Brain pericyte (primary cell): Measurements from ENCODE around the gene CD46.

Source experiments
- DNase-seq: peaks from one replicate; pipeline ENCODE4 v3.0.0-alpha.2; 2012; ENCODE audit warnings: low read depth, low spot score

Gene CD46

DNA sequence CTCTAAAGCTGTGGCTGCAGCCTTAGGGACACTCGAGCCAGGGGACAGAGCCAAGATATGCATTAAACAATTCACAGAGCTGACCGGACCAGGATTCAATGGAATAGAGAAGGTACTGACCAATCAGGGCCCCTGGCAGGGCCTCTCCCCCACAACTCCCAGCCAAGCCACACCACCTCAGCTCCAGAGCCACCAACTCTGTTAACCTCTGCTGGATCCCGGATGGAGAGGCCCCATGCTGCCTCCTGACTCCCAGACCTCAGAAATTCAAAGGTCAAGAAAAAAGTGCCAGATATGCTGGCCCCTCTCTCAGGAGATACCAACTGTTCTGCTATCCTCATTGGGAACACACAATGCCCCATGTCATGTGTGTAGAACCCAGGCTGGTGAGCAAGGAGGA is 62.1 kb downstream of the CD46 start:
- no peak for DNase-seq

DNA sequence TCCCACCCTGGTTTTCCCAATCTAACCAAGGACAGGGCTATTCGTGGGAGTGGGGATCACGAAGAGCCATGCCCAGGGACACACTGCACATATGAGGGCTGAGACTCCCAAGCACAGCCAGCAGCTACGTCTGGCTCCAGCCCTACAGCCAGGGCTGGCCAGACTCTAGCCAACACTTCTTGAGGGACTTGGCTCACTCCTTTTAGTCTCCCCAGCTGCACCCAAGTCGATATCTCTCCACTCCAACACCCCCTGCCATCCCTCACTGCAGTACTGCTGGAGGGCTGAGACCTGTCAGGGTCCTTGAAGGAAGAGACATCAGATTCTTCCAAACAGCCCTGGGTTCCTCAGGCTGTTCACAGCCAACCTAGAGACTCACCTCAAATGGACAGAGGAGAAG is 62.6 kb downstream of the CD46 start:
- DNase-seq = no peak

DNA sequence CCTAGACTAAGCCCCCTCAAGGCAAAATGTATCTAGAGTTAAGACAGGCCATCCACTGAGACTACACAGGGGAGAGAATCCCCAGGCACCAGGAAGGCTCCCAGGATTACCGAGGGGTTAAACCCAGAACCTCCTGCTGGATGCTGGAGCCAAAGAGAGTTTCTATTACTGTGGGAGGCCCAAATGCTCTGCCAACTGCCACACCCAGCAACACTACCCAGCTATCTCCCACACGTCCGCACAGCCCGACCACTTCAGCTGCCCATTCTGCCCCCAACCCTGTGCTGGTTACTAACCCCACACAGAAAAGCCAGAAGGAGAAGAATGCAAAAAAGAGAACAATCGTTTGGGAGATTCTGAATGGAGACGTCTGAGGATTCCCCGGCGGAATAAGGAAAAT is 63.6 kb downstream of the CD46 start:
- DNase-seq = no peak

DNA sequence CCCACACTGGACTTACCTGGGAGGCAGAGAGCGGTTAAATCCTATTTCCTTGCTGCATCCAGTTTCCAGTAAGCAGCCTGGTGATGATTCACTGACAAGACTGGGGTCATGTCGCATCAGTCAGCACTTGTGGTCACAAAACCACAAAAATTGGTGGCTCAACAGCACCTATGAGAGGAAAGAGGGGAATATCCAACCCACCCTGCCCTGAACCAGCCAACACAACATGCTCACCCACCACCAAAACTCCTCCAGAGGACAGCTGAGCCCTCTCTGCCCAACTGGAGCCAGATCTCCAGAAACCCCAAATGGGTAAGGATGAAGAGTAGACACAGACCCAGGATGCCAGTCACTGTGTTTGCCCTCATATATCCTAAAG is 64.0 kb downstream of the CD46 start:
- DNase-seq = no peak

DNA sequence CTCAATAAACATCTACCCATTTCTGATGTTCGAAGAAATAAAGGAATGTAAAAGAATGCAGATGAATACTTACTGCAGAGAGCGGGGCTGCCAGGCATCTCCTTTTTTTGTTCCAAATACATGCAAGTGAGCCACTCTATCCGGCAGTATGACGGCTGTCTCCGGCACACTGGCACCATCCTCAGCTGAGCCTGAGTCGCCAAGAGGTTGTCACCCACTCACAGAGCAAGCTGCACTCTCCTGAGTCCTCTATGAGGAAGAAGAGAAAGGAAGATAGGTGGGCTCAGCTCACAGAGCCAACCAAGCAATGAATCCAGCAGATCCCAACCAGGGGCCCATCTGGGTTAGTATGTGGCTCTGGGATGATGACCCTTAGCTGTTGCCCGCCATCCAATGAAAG is 65.3 kb downstream of the CD46 start:
- DNase-seq = no peak

DNA sequence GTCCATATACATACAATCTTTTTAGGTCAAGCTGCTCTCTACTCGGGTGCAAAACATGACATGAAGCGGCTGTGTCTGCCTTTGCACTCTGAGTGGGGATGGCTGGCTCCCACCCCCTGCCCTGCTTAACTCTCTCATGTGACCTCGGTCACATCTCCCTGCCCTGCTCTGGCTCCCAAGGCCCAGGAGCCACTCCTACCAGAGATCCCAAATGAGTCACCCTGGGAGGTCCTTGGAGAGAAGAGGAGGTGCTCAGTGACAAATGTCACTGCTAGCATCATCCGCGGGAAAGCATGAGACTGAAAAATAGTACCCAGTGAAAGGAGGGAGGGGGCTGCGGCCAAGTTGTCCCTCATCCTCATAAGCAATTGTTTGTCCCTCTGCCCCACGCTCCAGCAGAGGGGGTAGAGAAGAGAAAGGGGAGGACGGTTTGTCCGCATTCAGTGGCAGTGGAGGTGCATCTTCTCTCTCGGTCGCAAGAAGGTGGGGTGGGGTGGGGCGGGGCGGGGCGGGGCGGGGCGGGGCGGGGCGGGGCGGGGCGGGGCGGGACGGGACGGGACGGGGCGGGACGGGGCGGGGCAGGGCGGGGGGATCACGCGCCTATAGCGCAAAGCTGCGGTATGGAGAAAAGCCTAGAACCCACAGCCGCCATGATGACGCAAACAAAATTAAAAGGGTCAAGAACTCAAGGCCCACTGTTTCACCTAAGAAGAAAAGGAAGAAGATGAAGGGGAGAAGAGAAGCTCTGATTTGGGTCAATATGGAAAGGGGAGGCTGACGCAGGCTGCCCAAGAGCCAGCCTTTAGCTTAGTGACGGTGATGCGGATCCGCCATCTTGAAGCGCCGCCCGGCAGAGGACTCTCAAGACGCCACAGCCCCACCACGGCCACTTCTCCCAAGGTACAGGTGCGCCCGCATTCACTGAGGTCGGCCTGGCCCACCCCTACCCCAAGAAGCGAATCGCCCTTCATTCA is 66.2 kb downstream of the CD46 start:
- no peak for DNase-seq

DNA sequence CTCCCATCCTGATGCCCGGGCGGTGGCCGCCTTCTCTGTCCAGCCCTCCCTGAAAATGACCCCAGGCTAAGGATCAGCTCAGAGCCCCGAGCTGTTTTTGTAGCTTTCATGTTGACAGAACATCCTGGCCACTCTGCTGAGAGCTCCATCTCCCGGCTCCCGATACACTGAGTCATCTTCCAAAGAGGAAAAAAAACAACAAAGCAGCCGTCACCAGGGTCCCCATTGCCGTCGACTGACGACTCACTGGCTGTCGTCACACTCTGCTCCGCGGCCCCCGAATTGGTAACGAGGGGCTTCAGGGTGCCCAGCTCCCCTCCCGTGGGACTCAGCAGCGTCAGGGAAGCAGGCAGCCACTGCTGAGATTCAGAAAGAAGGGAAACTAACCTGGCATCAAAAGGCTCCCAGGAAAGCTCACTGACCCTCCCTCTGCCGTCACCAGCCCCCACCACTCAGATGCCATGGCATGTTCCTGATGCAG is 67.2 kb downstream of the CD46 start:
- DNase-seq = no peak

DNA sequence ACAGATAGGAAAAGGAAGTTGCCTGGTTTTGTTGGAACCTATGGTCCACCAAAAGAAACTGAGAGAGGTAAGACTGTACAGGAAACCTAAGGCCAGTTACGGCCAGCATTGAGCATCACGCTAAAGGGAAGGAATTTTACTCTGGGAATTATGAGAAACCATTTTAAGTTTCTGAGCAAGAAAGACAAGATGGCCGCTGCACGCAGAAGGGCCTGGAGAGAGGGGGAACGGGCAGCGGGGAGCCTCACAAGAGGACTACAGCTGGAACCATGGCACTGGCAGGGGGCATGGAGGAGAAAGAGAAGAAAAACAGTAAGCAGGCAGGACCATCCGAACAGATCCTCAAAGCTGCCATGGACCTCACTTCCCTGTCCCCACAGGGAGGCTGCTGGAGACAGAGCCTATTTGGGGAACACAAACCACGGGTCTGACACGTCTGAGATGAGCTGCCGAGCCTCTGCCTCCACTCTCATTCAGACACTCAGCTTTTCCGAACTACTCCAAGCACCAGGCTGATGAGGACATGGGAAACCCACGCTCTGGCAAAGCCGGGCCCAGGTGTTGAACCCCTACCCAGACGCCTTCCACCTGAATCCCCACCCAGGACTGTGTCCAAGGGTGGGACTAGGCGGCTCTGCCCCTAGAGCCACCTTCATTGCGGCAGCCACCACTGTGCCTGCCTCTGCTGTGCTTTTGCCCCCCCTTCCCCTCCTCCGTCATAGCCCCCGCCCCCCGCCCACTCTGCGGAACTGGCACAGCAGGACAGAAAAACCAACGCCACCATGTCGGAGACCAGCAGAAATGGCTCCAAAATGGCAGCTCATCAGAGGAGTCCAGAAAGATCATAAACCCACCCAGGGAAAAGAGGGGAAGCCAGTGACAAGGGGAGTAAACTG is 69.0 kb downstream of the CD46 start:
- no peak for DNase-seq

DNA sequence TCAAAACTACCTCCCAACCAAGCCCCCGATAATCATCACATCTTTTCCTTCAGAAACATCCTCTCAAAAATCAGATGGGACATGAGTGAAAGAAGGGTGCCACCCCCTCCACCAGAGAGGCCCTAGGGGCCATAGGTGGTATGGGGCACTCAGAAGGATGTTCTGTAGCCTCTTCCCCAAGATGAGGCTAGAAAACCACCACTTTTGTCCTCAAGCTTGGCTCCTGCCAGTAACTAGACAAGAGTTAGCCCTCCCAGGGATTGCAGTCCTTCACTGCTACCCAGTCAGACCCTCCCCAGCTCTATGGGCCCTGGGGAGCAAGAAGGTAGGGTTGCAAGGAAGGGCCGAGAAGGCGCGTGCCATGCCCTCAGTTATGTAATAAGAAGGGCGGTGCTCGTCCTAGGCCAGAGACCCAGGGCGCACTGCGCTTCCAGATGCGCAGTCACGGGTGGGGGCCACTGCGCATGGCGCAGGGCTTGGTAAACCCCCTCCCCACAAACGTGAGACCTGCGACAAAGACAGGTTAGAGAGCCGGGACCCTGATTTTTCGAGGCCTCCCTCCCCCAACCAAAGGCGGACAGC is 69.7 kb downstream of the CD46 start:
- DNase-seq = no peak

DNA sequence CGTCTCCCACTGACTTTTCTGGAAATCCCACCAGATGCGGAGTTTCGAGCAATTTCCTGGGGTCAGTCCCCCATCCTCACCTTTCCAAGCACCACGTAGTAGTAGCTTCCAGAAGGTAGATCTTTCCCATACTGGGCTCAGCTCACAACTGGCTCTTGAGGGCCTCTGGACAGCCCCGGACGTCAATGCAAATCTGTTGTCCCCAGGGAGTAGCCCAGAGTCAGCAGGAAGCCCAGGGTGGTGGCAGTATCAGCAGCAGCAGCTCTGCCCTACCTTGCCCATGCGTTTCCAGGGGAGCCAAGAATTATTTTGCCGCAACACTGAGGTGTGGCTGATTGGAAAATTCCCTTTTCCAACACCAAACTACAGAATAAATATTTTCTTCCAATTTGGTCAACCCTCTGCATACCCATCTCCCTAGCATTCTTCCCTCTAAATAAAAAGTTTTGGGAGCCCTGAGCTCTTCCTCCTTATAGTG is 70.3 kb downstream of the CD46 start:
- DNase-seq = no peak

DNA sequence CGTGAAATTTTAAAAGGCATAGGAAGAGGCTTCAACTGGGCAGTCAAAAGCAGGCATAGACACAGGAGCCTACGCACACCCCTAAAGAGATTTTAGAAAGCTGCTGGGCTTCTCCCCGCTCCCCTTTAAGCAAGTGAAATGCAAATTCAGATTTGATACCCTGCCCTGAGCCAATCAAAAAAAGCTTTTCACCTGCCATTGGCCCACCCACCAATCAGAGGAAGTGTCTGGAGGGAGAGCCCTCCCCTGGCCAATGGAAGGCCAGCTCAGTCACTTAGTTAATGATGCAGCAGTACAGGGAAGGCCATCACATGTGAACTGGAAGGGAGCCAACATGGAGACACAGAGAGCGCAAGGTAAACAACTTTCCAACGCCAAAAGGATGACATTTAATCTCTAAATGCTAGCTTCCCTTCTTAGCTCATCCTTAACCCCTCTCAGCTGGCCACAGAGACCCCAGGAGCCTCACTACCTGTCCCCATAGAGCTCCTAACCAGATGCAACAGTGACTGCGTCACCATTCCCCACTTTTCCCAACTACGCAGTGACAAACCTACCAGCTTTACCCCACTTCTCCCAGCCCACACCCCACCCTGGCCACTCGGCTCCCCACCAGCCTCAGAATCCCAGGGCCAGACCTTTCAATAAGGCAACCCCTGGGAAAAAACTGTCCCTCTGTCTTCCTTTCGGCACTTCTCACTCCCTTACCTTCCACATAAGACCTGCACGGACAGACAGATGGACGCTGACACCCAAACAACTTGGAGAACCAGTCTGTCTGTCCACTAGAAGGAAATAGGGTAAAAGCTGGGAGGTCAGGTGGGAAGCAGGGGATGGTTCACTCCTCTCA is 71.0 kb downstream of the CD46 start:
- DNase-seq = no peak

DNA sequence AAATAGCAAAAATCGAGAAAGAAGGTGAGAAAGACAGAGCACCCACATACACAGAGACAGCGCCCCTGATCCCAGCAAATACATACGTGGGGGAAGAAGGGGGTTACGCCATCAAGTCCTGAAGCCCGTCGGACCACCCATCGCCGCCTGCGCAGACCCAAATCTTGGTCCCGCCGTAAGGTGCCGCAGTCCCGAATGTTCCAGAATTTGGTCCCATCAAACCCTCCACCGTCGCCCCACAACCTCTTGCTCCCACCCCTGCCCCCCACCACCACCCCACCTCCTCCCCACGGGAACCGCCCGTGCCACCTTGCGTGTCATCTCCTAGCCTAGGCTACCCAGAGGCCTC is 71.7 kb downstream of the CD46 start:
- no peak for DNase-seq

DNA sequence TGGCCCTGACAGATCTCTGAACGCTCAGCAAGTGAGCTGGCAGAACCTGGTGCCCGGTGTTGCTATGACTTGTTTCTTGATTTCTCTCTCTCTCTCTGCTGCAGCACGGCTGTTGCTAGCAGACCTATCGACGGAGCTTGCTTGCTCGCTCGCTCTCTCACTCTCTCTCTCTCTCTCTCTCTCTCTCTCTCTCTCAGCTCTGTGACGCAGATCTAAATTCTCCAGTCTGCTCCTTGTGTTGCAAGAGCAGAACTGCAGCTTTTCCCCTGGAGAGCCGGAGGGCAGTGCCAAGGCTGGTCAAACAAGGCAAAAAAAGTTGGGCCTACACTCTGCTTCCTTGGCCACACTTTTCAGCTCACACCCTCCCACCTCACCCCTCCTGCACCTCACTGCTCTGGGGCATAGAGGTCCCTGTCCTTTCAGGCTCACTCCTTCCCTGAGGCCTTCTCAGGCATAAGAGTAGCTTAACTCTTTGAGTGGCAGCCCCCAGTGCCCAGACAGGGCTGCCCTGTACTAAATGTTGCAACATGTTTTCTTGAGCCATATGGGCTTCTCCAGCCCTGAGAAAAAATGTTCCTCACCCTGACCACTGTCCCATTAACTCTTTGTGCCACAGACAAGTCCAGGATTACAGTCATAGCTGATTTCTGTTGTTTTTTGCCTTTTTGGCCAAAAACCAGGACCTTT is 72.2 kb downstream of the CD46 start:
- DNase-seq = peak; percentile 83

DNA sequence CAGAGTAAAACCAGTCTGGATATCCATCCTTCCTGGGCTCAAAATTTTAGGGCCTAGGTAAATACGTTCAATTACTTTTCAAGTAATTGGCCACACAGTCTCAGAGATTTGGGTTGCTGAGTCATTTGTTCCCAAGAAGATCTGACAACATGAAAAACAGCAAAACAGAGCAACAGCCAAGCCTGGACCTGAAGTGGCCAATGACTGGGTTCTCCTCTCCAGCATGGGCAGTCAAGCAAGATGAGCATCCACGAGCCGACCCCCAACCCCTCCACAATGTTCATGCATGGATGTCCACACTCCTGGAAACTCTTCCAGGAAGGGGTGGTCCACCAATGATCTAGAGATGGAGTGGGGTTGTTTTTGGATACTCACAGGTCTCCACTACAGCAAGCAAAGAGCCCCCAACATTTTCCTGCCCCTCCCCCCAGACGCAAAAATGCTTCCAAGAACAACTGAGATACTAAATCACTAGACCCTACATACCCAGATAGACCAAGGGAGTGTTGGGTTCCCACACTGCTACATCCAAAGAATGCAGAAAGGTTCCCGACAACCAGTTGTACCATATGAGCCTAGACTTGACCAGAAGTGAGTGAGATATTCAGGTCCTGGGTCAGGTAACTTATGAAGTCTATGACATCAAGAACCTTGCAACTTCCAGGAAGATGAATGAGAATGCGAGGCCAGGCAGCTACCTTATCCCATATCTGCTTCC is 73.0 kb downstream of the CD46 start:
- DNase-seq = no peak

DNA sequence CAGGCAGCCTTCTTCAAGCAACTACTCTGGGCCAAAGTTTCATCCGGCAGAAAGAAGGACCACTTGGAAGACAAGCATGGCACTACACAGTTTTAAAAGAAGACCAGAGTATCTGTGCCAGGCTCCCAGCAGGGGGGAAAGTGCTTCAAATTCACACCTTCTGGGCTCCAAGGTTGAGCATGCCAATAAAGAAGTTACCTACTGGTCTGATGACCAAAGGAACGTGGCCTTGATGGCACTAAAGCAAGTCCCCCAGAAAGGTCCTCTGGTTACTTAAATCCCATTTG is 73.5 kb downstream of the CD46 start:
- DNase-seq = no peak

DNA sequence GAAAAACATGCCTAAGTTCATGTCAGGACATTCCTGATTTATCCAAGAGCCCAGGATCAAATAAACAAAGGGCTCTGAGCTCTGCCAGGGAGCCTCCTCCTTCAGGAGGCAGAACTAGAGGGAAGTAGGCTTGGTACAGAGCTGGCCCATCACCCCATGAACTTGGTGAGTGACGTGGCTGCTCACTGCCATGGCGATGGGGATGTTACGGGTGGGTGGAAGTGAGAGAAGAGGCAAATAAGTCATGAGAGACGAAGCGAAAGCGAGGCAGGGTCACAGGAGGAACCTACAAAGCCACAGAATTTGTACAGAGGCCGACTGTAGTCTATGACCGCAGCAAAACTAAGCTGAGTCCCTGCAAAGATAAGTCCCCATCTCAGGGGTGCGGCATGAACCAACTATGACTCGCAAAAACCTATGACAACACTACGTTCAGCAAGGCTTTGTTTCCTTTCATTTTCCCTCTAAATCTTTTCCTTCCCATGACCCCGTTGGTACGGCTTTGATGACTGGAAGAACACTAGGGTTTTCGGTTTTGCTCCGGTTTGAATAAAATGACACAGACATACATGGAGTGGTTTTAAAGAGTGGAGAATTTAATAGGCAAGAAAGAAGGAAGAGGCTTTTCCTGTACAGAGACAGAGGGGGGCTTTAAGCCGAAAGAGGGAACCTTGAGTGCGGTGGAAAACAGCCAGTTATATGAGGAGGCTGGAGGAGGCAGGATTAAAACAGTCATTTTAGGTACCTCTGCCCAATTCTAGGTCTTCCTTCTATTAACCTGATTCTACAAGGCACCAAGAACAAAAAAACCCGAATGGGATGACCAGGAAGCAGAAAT is 74.1 kb downstream of the CD46 start:
- DNase-seq = peak; percentile 55

DNA sequence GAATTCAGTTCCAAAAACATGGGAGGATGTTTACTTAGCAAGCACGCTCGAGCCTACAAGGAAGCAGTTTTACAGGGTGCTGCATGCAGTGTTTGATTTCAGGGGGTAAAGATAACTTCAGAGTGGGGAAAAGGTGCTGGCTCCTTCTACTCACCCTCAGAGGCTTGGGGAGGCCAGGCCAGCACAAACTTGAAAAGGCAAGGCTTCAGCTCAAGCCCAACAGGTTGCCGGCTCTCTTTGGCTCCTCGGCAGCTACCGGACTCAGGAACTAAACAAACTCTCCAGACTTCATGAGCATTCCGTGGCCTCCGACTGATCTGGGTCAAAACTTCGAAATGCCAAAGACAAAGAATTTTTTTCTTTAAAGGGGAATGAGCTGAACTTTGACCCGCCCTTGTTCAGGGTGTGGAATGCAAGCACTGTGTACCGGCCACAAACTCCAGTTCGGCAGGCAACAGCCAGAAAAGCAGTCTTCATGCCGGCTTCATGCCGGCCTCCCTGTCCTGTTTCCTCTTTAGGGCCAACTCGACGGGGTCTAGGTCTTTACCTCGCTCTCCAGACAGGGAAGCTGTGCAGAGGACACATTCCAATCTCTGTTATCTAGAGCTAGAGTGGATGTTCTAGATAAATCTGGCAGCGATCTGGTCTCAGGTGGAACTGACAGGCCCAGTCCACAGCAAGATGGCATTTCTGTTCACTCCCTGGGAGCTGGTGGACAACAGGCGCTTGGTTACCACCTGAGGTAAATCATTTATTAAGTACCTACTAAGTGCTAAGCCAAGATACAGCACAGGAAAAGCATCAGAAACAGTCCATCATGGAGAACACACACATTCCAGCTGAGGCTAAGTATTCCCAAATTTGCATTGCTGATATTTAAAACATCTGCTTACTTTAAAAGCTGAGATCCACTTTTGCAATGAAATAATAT is 75.0 kb downstream of the CD46 start:
- no peak for DNase-seq

DNA sequence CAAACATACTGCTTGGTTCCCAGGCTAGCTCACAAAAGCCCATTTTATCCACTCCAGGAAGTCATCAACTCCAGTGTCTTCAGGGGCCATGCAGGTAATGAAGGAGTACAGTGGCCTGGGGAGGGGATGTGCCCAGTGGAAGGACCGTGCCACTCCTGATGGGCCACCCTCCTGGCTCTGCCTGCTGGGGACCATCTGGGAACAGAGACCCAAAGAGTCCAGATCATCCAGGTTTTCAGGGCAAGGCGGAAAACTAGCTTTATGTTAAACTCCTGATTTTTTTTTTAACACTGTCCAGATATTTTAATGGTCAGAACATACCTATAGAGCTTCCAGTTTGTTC is 75.6 kb downstream of the CD46 start:
- no peak for DNase-seq
